CD4-positive, alpha-beta T cell treated with Interleukin-10 for 1 hour (primary cell): ENCODE measurements around the gene PLA2G6.

Source experiments
- DNase-seq: peaks from one replicate; pipeline ENCODE4 v3.0.0-alpha.2; 2020

The PLA2G6 gene

GRCh38 chr22:38107692-38108515 lies 73.7 kb downstream of the PLA2G6 start:
- no peak for DNase-seq

GRCh38 chr22:38106814-38107578 lies 74.6 kb downstream of the PLA2G6 start:
- no peak for DNase-seq

GRCh38 chr22:38104084-38104483 lies 77.5 kb downstream of the PLA2G6 start:
- no peak for DNase-seq

- DNase-seq = no peak
These were observed 78.0 kb downstream of the PLA2G6 start for GRCh38 chr22:38103641-38104040.

- DNase-seq = no peak
These were observed 83.0 kb downstream of the PLA2G6 start for GRCh38 chr22:38098410-38099249.

GRCh38 chr22:38097557-38098409 lies 83.8 kb downstream of the PLA2G6 start:
- no peak for DNase-seq

- DNase-seq = no peak
These were observed 84.6 kb downstream of the PLA2G6 start for GRCh38 chr22:38097058-38097457.

GRCh38 chr22:38089474-38089851 lies 92.2 kb downstream of the PLA2G6 start:
- no peak for DNase-seq

- DNase-seq = no peak
These were observed 92.8 kb downstream of the PLA2G6 start for GRCh38 chr22:38088629-38089473.

- no peak for DNase-seq
These were observed 93.8 kb downstream of the PLA2G6 start for GRCh38 chr22:38087855-38088254.

GRCh38 chr22:38086942-38087341 lies 94.7 kb downstream of the PLA2G6 start:
- DNase-seq = no peak

- DNase-seq = no peak
These were observed 95.4 kb downstream of the PLA2G6 start for GRCh38 chr22:38086001-38086845.

GRCh38 chr22:38085501-38085900 lies 96.1 kb downstream of the PLA2G6 start:
- DNase-seq = no peak

- DNase-seq = no peak
These were observed 96.6 kb downstream of the PLA2G6 start for GRCh38 chr22:38085056-38085455.

GRCh38 chr22:38083931-38084631 lies 97.5 kb downstream of the PLA2G6 start, which contains the start of gene SLC16A8:
TSS of gene SLC16A8 (minus strand) at chr22:38084184. CDS start at chr22:38082873, 1,311 bp downstream.
- DNase-seq = no peak

- no peak for DNase-seq
These were observed 98.5 kb downstream of the PLA2G6 start for GRCh38 chr22:38082986-38083710.

GRCh38 chr22:38081941-38082828 lies 99.4 kb downstream of the PLA2G6 start:
- no peak for DNase-seq

- no peak for DNase-seq
These were observed 100.0 kb downstream of the PLA2G6 start for GRCh38 chr22:38081636-38081940.
